ENCODE measurements around the gene CASKIN2. TPM values are rescaled to one million over a fixed set of nuclear protein-coding genes. Genes with fewer than 3 reads are reported as not detected.
A peak's percentile ranks its signal among the peaks of the same experiment; 100 is the strongest.

Gene CASKIN2
- total and polyA plus RNA-seq, 10 of the 15 experiments (the other 5 are each of a cell fraction or from before 2014, with no cell fraction given), result 0.02 to 2.7 (median 0.44) TPM; not detected in 1

- no peak for TF ChIP-seq ZNF687 (IDR thresholded peaks at IDR 0.05)
These were observed 11.4 kb upstream of the CASKIN2 start (continued) for GRCh38 chr17:75526555-75527270.

GRCh38 chr17:75525806-75526554 lies 10.6 kb upstream of the CASKIN2 start:
- RAD21 ChIA-PET (ENCODE audit: unreplicated experiment), result interaction anchor here (0.8 to 1.2 kb wide), 5 partner anchors 9 to 237 kb away, joined by 3 to 14 read pairs (median 5); partner anchors contain the start of genes SLC25A19, SMIM5 and TSEN54
- in situ Hi-C loops (cut with MboI), result no loop called here
- Histone ChIP-seq H3K36me3 (ENCODE audit: control insufficient read depth in 2 of 2, insufficient read depth in 2 of 2, low read length in 1 of 2) (peaks cover 0 to 2% of the 10 kb centered on the region in 2 experiments; a peak in 3 of 4 replicates), H3K27ac (ENCODE audit: control insufficient read depth, insufficient read depth) (no peak overlapping the region), H3K4me3 (peak overlapping the region; percentile 84), H3K4me1 (ENCODE audit: control insufficient read depth, insufficient read depth, low read length) (0 out of 2 replicates have a peak, but pooled peaks cover 7% of the 10 kb centered on the region), H3K4me2 (ENCODE audit: control insufficient read depth, insufficient read depth) (peak overlapping the region; percentile 91), H4K20me1 (ENCODE audit: control insufficient read depth, insufficient read depth) (no peaks in the 10 kb centered on the region), H2AFZ (ENCODE audit: control insufficient read depth, low read depth, low read length) (peak overlapping the region; percentile 22), H3K27me3 (replicated peaks in 1 of 2; ENCODE audit: control insufficient read depth in 2 of 2, insufficient read depth in 2 of 2, low read length in 1 of 2) (peaks cover 0 to 6% of the 10 kb centered on the region in 2 experiments; a peak in 2 of 4 replicates), H3K9me3 (replicated peaks; ENCODE audit: control insufficient read depth, insufficient read depth, low read length) (no peaks in the 10 kb centered on the region), H3K79me2 (ENCODE audit: control insufficient read depth, insufficient read depth, low read length) (no peaks in the 10 kb centered on the region), H3K9ac (ENCODE audit: control insufficient read depth, insufficient read depth, low read length) (peak overlapping the region; percentile 56; the same call in 1 of the 2 replicates)
- CTCF ChIA-PET, result interaction anchor here (0.8 to 1.4 kb wide), 7 partner anchors 10 to 264 kb away, joined by 3 to 11 read pairs (median 4); partner anchors contain the start of gene TSEN54
- DNase-seq (ENCODE audit: low read depth, low spot score) (no peak), FAIRE-seq (no peak), ATAC-seq (no peak)
- WGBS (ENCODE audit: insufficient coverage, insufficient replicate concordance, low lambda C conversion rate, missing lambda C conversion rate), result 6% methylated on average over 59 of the region's 60 CpGs
- SMC1A ChIA-PET (ENCODE audit: uncharacterized antibody, unreplicated experiment), result interaction anchor here (0.7 to 1.4 kb wide), 2 partner anchors 9 to 10 kb away, joined by 3 to 8 read pairs; partner anchors contain the start of gene TSEN54
- POLR2A ChIA-PET, result interaction anchor here (0.7 to 1.1 kb wide), 4 partner anchors 9 to 162 kb away, joined by 3 to 5 read pairs (median 4); partner anchors contain the start of gene TSEN54
- TF ChIP-seq TCF3 (IDR thresholded peaks at IDR 0.05; ENCODE audit: borderline replicate concordance, insufficient read depth, low read depth, low read length), result no peak
- peak; percentile 26; the same call in 1 of the 2 replicates for TF ChIP-seq LARP7 (IDR thresholded peaks at IDR 0.05)
- 0 out of 2 replicates have a peak, but pooled peaks have one; percentile 2 for TF ChIP-seq BACH1 (IDR thresholded peaks at IDR 0.05; ENCODE audit: borderline replicate concordance)
- TF ChIP-seq IKZF1 (conservative IDR thresholded peaks at IDR 0.05), result peak; percentile 26; the same call in 1 of the 2 replicates
- TF ChIP-seq NKRF (conservative IDR thresholded peaks at IDR 0.05), result 0 out of 2 replicates have a peak, but pooled peaks have one; percentile 5
- BruUV-seq (replicated peaks), result no TSS peak
- intact Hi-C loops (cut with micrococcal nuclease; ENCODE audit: unreplicated experiment), result no loop called here

Measured in GM12878 (cell line).